NCI-H2196 treated with DMSO at 0.1 percent for 48 hours (cell line): ENCODE measurements around the gene ZNF710.
"Not testable (repeated sequence)": the region's sequence is repeated elsewhere in the genome, so short reads cannot be mapped to it uniquely, and the experiment has no call there.

ENCODE experiments used
- DNase-seq: peaks from one replicate; lab custom pipeline; 2025; ENCODE audit not compliant: unreplicated experiment; lab: John Stamatoyannopoulos, UW

The ZNF710 gene

GRCh38 chr15:90058775-90059174 is 57.7 kb downstream of the ZNF710 start:
- DNase-seq = no peak

- no peak for DNase-seq
Observed at GRCh38 chr15:90059208-90059985, 58.3 kb downstream of the ZNF710 start.

GRCh38 chr15:90060797-90061196 is 59.7 kb downstream of the ZNF710 start:
- DNase-seq = no peak

- DNase-seq = peak; percentile 70
Observed at GRCh38 chr15:90062023-90062442, 60.9 kb downstream of the ZNF710 start.

GRCh38 chr15:90062462-90062932 is 61.4 kb downstream of the ZNF710 start:
- DNase-seq = peak; percentile 59

GRCh38 chr15:90062973-90063769 is 62.0 kb downstream of the ZNF710 start:
- DNase-seq = no peak

GRCh38 chr15:90063770-90064247 is 62.7 kb downstream of the ZNF710 start:
- no peak for DNase-seq

- DNase-seq = no peak
Observed at GRCh38 chr15:90064911-90065681, 64.0 kb downstream of the ZNF710 start.

- DNase-seq = no peak
Observed at GRCh38 chr15:90065682-90066049, 64.5 kb downstream of the ZNF710 start.

- DNase-seq = no peak
Observed at GRCh38 chr15:90067181-90067952, 66.2 kb downstream of the ZNF710 start.

GRCh38 chr15:90067953-90068606 is 67.0 kb downstream of the ZNF710 start:
- no peak for DNase-seq

GRCh38 chr15:90070623-90071022 is 69.5 kb downstream of the ZNF710 start:
- not testable (repeated sequence) for DNase-seq

- no peak for DNase-seq
Observed at GRCh38 chr15:90071220-90071807, 70.2 kb downstream of the ZNF710 start.

- DNase-seq = no peak
Observed at GRCh38 chr15:90072978-90073640, 72.0 kb downstream of the ZNF710 start.

- no peak for DNase-seq
Observed at GRCh38 chr15:90074023-90074422, 72.9 kb downstream of the ZNF710 start.

GRCh38 chr15:90074916-90075315 is 73.8 kb downstream of the ZNF710 start:
- no peak for DNase-seq

- DNase-seq = no peak
Observed at GRCh38 chr15:90075420-90076289, 74.5 kb downstream of the ZNF710 start.

GRCh38 chr15:90076716-90077115 is 75.6 kb downstream of the ZNF710 start:
- DNase-seq = no peak
